Activated CD8-positive, alpha-beta memory T cell treated with anti-CD3 and anti-CD28 coated beads, Interleukin-2, amount 50 U/mL, for 1 hour (primary cell): Measurements from ENCODE around the gene CDH6.
"Not testable (repeated sequence)": the region's sequence is repeated elsewhere in the genome, so short reads cannot be mapped to it uniquely, and the experiment has no call there.

ENCODE experiments used
- DNase-seq: peaks from one replicate; pipeline ENCODE4 v3.0.0-alpha.2; 2020; ENCODE audit errors: extremely low read depth

The CDH6 gene

DNA sequence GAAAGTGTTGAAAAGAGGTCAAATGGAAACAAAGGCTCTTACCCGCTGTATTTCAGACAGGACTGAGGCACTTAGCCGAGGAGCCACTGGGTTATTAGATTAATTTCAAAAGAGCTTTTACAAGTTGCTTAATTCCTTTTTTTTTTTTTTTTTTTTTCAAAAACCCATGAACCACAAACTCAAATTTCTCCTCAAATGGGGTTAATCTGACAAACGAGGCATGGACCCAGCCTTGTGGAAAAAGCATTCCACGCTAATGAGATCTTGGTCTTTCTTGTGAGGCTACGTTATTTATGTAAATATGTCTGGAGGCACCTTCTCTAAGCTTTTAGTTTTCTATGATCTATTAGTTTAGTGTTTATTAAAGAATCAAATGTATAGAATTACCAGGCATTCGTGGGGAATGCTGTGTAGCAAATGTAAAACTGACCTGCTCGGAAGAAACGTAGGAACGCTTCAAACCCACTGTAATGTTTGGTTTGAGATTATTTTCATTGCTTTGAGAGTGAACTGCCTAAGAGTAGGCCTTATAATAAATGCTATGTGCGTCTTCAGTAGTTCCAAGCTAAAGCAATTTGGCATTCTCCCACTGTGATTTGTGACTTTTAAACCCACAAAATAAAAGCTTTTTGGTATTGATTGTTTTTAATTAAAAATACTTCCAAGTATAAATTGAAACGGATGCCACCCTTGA, 134.7 kb downstream of the CDH6 start:
- no peak for DNase-seq

DNA sequence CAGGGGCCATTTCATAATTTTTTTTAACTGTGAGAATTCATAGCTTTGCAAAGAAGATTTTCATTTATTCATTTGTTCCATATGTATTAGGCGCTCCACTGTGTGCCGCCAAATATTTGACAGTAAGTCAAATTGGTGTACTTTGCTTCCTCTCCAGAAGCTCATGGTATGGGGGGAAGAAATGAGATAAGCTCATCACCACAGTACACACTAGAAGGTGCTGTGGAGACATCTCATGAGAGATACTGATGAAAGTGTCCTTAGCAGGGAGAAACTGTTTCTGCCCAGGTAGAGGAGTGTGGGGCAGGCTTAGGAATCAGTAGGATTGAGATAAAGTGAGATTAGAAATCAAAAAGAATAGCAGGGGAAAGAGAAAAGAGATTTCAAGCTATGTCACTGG, 136.2 kb downstream of the CDH6 start:
- DNase-seq: no peak

DNA sequence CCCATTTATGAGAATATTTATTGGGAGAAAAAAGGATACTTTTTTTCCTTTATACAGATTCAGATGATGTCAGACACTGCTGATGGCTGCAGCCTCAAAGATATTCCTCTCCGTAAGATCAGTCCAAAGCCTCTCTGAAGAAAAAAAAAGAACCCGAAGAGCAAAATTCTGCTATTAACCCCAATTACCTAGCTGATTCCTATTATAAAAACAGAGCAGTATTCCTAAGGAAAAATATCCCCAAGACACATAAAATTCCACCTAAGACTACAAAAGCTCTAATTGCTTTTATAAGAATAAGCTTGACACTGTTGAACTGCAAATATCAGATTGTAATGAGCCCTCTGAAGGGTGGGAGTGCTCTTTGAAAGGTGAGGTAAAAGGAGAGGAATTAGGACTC, 138.7 kb downstream of the CDH6 start:
- no peak for DNase-seq

DNA sequence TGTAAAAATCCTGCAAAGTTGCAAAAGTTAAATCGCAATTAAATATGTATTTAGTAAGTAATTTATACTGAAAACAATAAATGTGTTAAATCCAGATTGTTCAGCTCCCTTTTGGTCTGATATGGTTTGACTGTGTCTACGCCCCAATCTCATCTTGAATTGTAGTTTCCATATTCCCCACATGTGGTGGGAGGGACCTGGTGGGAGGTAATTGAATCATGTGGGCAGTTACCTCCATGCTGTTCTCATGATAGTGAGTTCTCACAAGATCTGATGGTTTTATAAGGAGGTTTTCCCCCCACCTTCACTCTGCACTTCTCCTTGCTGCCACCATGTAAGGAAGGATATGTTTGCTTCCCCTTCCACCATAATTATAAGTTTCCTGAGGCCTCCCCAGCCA, 140.0 kb downstream of the CDH6 start:
- no peak for DNase-seq

DNA sequence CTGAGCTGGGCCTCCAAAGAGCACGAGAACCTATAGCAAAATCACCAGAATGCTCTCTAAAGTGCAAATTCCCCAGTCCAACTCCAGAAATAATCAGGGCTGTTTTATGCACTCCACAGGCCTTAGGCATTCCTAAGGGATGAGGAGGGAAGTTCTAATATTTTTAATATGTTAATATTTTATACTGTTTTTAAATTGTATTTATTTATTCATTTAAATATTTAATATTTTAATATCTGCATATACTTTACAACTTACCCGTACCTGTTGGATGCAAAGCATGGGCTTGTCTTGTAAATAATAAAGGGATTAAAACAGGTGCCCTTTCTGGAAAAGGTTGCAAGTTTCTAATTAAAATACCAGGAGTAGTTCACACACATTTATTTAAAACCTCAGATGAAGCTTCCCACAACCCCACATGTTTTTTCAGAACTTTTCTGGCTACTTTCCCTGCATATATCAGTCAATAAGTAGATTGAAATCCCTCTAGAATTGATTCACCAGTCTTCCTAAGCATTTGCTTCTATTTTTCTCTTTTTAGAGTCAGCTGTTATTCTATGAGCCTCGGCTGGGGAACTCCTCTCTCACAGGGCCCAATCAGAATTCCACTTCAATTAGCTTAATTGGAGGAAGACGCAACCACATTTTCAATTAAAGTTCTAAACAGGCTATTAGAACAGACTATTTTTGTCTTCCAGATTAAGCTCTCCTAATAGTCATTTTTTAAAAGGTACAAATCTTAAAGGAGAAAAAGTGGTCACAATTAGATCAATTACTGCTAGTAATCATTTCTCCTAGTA, 140.8 kb downstream of the CDH6 start:
- no peak for DNase-seq

DNA sequence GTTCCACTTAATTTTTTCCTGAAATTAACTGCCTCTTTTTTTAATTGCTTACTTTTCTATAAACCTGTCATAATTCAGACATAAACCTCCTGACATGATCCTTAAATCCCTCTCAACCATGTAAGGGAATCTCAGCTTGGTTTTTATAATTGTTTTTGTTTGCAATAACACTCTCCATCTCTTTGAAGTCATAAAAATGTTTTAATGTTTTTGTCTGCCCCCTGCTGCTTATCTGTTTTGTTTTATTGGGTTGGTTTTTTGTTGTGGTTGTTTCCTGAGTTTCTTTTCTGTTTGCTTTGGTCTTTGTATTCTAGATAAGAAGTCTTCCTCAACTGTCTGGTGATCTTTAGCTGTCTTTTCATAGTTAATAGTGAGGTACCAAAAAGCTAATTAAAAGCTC, 142.0 kb downstream of the CDH6 start:
- no peak for DNase-seq

DNA sequence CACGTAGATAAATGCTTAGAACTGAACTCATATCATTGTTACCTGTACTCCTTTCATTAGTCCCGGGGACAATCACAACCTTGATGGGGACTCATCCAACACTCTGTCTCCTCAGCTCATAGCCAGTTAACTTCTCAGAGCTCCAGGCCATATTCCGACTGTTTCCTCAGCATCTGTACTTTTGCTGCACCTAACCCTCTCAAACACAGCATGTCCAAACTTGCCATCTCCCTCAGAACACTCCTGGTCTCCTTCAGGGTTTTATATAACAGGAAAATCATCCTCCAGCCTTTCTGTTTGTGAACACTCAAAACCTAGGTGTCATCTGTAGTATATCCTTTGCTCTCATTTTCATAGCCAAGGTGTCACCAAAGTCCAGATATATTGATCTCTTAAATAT, 150.5 kb downstream of the CDH6 start:
- DNase-seq: no peak

DNA sequence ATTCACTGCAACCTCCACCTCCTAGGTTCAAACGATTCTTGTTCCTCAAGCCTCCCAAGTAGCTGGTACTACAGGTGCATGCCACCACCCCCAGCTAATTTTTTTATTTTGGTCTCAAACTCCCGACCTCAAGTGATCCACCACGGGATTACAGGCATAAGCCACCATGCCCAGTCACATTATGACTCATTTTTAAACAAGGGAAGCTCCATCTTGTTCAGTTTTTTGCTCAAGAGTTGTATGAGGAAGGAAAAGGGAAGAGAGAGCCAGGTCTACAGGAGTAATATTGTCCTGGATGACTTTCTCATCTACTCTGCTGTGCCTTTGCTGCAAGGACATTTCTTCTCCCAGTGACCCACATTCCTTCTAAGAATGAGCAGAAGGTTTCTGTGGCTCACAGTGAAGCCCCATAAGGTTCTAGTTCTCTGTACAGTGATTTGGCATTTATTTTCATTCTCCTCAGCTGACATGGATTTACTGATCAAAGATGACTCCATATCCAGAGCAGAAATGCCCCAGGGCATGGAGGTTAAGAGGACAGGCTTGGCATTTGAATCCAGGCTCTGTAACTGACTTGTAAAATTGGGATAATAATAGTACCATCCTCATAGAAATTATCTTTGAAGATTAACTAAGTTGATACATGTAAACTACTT, 153.5 kb downstream of the CDH6 start:
- no peak for DNase-seq

DNA sequence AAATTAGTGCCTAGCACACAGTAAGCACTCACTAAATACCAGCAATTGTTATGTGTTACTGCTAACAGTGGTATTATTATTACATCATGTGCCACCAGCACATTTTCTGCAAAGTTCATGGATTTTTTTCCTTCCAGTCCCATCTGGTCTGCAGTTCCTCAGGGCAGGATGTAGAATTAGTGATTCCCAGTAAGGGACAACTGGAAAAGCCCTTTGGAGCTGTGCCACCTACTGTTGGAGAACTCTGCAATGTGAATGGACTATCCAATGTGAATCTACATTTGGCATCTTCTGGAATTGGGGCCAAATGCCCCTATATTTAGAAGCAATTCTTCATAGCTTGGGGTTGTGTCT, 154.0 kb downstream of the CDH6 start:
- no peak for DNase-seq

DNA sequence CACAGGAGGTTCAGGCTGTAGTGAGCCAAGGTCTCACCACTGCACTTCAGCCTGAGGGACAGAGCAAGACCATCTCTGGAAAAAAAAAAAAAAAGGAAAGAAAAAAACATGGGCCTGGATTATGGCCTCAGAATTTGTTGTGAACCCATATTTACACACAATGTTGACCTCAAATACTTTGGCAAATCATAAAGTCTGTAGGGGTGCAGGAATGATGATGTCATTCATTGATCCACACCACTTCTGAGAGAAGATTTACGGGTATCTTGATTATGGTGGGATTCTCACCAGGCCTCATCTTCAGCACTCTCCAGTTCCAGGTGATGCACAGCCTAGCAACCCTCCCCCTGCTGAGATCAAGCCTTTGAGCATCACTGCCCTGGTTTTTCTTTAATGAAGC, 156.9 kb downstream of the CDH6 start:
- DNase-seq: no peak

DNA sequence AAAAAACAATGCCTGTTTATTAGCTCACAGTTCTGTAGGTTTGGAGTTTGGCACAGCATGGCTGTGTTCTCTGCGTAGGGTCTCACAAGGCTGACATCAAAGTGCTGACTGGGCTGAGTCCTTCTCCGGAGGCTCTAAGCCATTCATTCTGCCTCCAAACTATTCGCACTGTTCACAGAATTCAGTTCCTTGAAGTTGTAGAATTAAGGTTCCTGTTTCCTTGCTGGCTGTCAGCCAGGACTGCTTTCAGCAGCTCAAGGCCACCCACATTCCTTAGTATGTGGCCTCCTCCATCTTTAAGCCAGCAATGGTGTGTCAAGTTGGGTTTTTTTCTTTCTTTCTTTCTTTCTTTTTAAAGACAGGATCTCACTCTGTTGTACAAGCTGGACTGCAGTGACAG, 161.9 kb downstream of the CDH6 start:
- no peak for DNase-seq

DNA sequence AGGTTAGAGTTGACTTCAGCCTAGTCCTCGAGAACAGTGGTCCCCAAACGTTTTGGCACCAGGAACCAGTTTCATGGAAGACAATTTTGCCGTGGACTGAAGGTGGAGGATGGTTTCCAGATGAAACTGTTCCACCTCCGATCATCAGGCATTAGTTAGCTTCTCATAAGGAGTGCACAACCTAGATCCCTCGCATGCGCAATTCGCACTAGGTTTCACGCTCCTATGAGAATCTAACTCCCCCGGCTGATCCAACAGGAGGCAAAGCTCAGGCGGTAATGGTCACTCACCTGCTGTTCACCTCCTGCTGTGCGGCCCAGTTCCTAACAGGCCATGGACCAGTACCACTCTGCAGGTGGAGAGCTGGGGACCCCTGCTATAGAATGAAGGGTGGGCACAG, 163.6 kb downstream of the CDH6 start:
- DNase-seq: no peak

DNA sequence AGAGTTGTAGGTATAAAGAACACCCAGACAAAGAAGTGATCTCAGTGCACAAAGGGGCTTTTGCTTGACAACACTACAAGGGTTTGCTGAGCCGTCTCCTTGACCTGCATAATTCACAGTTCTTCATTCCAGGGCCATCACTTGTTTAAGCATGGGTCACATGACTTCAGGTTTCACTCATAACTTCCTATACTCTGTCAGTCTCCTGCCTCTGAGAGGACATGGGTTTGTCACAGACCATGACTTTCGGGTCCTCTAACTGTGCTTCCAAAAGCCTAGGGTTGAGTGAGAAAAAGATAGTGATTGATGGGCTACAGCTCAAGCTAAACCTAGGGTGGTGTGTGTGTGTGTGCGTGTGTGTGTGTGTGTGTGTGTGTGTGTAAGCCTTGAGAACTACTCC, 166.4 kb downstream of the CDH6 start:
- DNase-seq: no peak

DNA sequence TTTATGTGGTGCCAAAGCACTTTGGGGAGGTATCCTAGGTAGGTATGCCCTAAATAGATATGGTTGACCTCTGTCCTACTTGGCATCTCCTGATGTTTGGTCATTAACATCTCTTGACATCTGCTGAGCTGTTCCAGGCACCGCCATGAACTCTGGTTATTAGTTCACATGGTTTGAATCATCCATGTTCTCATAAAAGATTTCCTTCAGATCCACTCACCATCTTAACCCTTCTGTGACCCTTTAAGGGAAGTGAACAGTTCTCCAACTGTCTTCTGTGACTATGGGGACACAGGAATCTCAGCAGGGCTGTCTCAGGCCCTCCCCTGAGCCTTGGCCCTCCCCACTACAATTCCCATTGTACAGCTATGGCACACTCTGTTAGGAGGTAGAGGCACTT, 167.7 kb downstream of the CDH6 start:
- no peak for DNase-seq

DNA sequence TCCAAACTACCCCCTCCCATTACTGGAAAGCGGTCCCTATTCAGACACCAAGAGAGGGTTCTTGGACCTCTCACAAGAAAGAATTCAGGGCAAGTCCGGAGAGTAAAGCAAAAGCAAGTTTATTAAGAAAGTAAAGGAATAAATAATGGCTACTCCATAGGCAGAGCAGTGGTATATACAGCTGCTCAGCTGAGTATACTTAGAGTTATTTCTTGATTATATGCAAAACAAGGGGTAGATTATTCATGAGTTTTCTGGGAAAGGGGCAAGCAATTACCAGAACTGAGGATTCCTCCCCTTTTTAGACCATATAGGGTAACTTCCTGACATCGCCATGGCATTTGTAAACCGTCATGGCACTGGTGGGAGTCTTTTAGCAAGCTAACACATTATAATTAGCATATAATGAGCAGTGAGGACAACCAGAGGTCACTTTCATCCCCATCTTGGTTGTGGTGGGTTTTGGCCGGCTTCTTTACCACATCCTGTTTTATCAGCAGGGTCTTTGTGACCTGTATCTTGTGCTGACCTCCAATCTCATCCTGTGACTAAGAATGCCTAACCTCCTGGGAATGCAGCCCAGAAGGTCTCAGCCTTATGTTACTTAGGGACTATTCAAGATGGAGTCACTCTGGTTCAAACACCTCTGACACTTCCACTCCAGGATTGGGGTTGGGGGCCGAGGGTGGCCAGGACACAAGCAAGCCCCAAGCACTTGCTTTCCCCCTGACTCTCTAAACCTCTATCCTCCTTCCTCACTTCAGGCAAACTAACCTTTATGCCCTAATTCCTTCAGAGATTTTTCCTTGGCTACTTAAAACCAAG, 168.4 kb downstream of the CDH6 start:
- DNase-seq: not testable (repeated sequence)

DNA sequence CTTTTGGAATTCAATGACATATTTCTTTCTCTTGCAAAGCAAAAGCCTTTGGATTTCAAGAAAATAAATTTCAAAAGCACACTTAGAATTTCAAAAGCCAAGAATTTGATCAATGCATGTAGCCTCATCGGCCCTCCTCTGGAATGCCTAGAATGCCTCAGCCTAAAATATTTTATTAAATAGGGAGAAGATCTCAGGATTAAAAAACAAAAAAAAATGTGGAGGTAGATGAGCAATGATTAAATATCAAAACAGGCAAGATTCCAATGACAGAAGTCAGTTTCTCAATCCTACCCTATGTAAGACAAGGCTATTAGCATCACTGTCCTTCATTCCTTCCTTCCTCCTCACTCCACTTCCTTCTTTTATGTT, 169.0 kb downstream of the CDH6 start:
- DNase-seq: no peak

DNA sequence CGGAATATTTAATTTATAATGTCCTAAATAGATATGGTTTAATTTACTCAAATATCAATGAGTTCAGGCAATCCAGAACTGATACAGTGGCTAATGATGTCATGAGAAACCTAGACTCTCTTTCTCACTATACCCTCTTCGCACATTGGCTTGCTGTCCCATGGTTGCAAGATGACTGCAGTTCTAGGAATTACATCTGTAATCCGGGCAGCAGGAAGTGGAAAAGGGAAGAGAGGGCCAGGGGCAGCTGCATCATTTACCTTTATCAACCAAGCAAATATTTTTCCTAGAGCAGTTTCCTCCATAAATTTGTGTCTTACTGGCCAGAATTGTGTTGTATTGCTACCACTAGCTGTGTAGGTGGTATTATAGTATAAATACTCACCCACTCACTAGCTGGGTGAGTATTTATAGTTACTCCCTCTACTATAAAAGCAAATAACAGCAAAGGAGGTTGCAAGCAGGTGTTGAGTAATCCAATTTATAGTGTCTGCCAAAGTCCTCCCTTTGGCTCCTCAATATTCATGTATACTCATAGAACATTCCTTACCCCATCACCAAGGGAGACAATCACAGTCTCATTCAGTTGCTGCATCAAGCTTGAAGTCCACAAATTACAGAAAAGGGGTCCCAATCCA, 169.6 kb downstream of the CDH6 start:
- no peak for DNase-seq

DNA sequence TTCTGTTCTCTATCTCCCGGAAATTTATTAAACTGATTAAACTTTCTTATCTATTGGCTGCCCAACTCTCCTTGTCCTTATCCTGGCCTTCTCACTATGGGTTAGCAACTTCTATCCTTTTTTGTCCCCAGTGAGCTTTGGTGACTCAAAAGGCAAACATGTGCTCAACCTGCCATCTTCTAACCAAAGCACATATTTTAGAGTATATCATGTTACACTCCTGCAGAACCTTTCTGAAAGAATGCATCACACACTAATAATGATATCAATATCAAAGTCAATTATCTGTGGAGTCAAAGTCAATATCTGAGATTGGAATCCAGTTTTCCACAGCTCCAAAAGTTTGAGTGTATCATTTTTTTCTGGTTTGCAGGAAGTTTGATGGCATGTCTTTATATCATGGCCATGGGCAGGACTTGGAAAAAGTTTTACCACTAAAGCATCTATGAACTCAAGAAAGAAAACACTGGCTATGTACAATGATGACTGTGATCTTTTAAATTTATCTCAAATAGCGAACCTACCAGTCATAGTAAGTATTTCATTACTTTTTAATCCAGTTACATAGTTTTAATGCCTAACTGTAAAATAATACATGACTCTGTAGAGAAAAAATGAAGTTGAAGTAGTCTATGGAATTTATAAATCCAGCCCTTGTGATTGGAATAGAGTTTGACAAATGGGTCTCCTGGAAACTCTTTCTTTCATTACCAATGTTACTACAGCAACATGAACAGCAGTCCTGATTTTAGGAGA, 171.6 kb downstream of the CDH6 start:
- no peak for DNase-seq

DNA sequence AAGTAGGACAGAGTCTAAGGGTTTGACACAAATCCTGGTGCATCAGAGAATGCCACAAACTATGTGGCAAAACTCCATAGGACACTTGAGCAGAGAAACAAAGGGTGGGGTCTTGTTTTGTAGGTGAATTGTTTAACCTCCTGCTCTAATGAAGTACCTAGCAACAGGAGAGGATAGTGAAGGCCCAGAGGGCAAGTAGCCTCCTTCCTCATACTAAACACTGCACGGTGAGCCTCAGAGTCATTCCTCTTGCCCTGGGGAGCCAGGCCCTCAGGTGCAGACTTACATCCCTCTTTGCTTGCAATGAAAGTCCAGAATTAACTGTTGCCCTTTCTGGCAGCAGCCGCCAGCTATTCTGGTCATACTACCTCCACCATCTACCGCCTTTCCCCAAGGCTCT, 172.3 kb downstream of the CDH6 start:
- DNase-seq: no peak

DNA sequence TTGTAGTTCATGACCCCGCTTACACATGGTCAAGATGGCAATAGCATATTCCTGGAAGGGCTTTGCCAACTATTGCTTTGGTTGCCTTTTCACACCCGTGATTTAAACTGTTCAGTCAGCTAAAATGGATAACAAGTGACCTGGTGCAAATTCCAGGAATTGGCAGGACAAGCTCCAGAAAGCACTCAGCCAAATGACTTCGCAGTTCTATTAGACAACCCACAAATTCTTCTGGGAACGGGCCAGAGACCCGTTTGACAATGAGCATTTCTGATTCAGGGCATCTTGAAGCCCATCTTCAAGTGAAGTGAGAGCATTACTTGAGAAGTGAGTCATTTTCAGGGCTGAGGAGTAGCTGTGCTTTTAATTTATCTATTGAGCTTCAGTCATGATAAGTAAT, 173.5 kb downstream of the CDH6 start:
- no peak for DNase-seq

DNA sequence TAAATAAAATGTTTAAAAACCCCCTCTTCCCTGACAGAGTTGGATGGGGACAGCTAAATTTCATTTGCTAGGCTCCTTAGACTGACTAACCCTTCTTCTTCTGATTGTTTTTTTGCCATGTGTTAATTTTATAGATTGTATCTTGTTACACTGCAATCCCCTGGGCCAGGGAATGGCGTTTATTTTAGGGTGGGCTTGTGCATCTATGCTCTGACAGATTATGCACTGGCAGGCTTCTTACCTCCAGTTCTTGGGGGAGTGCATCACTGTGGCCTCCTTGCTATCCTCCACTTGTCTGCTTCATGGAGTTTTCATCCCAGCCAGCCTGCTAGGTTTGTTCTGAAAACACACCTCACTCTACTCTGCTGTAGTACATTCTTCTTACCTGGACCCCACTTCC, 178.6 kb downstream of the CDH6 start:
- no peak for DNase-seq
